ENCODE measurements around the gene FBN1.

Gene FBN1

GRCh38 chr15:48471073-48471472 lies 174.4 kb downstream of the FBN1 start:
- no peak for TF ChIP-seq CTCF (IDR thresholded peaks at IDR 0.05; ENCODE audit: insufficient read depth, low read length, missing control alignments)
- H3K4me3 ChIP-seq (ENCODE audit: low read depth, low read length) = no peak overlapping the region
- CTCF ChIA-PET = no interaction called here
- DNase-seq (ENCODE audit: low read depth, low spot score) = no peak
- POLR2A ChIA-PET = no interaction called here

- ChIA-PET CTCF (interaction anchor here (1.4 kb wide), 1 partner anchor 114 kb away, joined by 8 read pairs; no protein-coding TSS in a partner anchor), POLR2A (no interaction called here)
- DNase-seq (ENCODE audit: low read depth, low spot score) = no peak
- TF ChIP-seq CTCF (IDR thresholded peaks at IDR 0.05; ENCODE audit: insufficient read depth, low read length, missing control alignments) = no peak
- H3K4me3 ChIP-seq (ENCODE audit: low read depth, low read length) = no peak overlapping the region
Measured at GRCh38 chr15:48470096-48470495, 175.4 kb downstream of the FBN1 start.

- CTCF ChIA-PET = interaction anchor here (1.4 kb wide), 1 partner anchor 114 kb away, joined by 8 read pairs; no protein-coding TSS in a partner anchor
- POLR2A ChIA-PET = no interaction called here
- no peak for DNase-seq (ENCODE audit: low read depth, low spot score)
- H3K4me3 ChIP-seq (ENCODE audit: low read depth, low read length) = no peak overlapping the region
- no peak for TF ChIP-seq CTCF (IDR thresholded peaks at IDR 0.05; ENCODE audit: insufficient read depth, low read length, missing control alignments)
Measured at GRCh38 chr15:48469681-48470080, 175.8 kb downstream of the FBN1 start.

GRCh38 chr15:48469271-48469670 lies 176.2 kb downstream of the FBN1 start:
- ChIA-PET POLR2A (no interaction called here), CTCF (interaction anchor here (1.4 kb wide), 1 partner anchor 113 kb away, joined by 8 read pairs; no protein-coding TSS in a partner anchor)
- TF ChIP-seq CTCF (IDR thresholded peaks at IDR 0.05; ENCODE audit: insufficient read depth, low read length, missing control alignments) = no peak
- H3K4me3 ChIP-seq (ENCODE audit: low read depth, low read length) = no peak overlapping the region
- no peak for DNase-seq (ENCODE audit: low read depth, low spot score)

GRCh38 chr15:48467801-48468200 lies 177.7 kb downstream of the FBN1 start:
- ChIA-PET CTCF (interaction anchor here (1.1 kb wide), 1 partner anchor 110 kb away, joined by 3 read pairs; no protein-coding TSS in a partner anchor), POLR2A (no interaction called here)
- no peak for TF ChIP-seq CTCF (IDR thresholded peaks at IDR 0.05; ENCODE audit: insufficient read depth, low read length, missing control alignments)
- no peak for DNase-seq (ENCODE audit: low read depth, low spot score)
- H3K4me3 ChIP-seq (ENCODE audit: low read depth, low read length) = no peak overlapping the region

- no peak for DNase-seq (ENCODE audit: low read depth, low spot score)
- TF ChIP-seq CTCF (IDR thresholded peaks at IDR 0.05; ENCODE audit: insufficient read depth, low read length, missing control alignments) = no peak
- POLR2A ChIA-PET = no interaction called here
- H3K4me3 ChIP-seq (ENCODE audit: low read depth, low read length) = no peak overlapping the region
- CTCF ChIA-PET = interaction anchor here (0.8 kb wide), 1 partner anchor 15 kb away, joined by 4 read pairs; no protein-coding TSS in a partner anchor
Measured at GRCh38 chr15:48466820-48467219, 178.7 kb downstream of the FBN1 start.

All from AG04449 (cell line).